HG03025 (cell line): ENCODE results near the gene HOXA7.

Experiments
- ATAC-seq: cut with Tn5 transposase; IDR thresholded peaks from one replicate; pipeline ENCODE4 v1.9.1; 2021; ENCODE audit warnings: mild to moderate bottlenecking, moderate library complexity; ENCODE audit not compliant: unreplicated experiment, low FRiP score

HOXA7 gene

DNA sequence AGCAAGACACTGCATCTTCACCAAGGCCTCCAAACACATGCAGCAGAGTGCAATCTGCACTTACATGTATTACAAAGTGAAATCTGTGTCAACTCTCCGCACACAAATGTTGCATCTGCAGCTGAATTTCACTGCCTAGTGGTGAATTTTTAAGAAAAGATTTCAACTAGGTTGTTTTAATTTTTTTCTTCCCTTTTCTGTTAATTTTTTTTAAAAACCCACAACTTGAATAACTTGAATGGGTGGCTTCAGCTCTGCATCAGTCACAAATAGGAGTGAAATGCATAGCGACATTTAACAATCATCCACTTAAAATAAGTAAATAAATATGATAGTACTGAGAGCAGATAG is 37.5 kb upstream of the HOXA7 start:
- no peak for ATAC-seq

DNA sequence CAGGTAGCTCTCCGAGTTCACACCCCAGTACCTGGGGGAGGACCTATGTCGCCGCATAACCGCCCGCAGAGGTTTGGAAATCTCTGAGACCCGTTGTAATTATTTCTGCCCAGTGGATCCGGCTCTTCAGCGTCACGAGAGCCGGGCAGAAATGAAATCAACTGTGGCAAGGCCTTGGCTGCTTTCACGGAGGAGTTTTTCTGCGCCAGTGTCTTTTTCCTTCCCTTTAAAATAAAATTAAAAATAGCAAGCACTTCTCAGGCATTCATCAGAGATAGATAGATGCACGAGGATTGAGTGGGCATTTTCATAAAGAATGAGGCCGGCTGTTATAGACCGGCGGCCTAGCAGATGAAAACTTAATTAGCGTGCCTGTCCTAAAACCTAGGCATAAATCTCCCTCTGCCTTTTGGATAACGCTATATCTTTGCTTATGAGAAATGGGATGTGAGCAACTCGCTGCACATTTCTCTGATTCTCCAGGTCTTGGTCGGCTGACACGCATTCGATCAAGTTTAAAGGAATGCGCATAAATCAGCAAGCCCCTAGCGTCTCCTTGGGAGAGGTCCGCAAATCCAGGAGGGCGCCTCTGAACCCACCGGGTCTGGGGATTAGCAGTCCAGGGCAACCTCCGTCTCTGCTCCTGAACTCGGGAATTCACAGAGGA is 37.0 kb upstream of the HOXA7 start:
- no peak for ATAC-seq

DNA sequence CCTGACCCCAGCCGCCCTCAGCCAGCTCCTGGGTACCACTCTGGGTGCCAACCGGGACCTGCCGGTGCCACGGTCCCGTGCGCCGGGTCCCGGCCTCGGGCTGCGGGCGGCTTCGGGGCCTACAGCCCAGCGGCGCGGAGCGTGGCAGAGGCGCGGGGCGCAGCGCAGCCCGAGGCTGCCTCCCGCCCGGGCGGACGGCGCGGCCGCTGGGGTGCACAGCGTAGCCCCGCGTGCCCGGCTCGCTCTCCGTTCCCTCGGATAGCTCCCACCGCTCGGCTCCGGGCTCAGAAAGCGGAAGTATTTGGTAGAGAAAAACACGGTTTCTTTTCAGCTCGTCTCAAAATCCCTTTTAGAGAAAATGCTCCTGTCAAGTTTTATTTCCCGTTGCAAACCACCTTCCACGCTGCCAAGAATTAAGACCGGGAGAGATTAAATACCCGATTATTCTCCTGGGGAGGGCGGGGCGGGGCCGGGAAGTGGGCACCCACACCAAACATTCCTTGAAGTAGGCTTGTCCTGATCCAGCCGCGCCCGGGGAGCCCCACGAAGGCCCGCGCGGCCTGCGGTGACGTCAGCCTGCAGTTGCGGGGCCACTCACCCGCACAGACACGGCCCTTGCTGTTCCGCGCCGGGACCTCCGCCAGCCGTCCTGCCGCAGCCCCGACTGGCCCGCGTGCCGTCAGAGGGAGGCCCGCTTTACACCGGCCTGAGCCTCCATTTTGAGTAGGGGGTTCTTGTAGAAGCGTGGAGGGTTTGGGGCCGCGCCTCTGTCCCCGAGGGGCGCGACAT is 36.3 kb upstream of the HOXA7 start:
- no peak for ATAC-seq

GRCh38 chr7:27191833-27192545 is 35.5 kb upstream of the HOXA7 start:
- ATAC-seq: no peak

GRCh38 chr7:27191161-27191731 is 34.8 kb upstream of the HOXA7 start:
- ATAC-seq: no peak

DNA sequence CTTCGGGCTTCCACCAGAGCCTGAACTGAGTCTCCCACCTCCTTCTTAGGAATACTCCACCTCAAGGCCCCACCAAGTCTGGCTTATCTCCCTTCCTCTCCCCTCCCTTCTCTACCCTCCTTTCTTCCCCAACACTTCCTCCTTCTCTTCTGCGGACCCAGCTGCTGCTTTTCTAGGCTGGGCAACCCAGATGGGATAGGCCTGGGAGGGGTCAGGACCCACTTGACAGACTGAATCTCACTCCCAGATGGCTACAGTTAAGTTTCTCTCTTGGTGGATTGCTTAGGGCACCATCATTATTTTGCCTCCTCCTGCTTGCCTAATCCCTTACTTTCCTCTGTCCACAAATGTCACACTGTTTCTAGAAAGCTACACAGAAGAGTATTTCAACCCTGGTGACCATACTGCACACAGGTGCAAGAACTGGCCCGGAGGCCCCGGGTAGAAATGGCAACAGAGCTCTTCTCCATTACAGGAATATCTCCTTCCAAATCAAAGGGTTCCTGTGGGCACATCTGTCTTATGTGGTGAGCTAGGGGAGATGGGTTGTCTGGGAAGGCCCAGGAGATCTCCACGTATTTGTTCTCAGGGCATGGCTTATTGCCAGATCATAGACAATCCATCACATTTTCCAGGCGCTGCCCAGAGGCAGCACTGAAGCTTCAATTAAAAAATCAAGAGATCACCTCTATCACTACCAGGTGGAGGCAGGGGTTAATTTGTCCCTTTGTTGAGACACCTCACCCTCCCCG is 33.7 kb upstream of the HOXA7 start:
- no peak for ATAC-seq

DNA sequence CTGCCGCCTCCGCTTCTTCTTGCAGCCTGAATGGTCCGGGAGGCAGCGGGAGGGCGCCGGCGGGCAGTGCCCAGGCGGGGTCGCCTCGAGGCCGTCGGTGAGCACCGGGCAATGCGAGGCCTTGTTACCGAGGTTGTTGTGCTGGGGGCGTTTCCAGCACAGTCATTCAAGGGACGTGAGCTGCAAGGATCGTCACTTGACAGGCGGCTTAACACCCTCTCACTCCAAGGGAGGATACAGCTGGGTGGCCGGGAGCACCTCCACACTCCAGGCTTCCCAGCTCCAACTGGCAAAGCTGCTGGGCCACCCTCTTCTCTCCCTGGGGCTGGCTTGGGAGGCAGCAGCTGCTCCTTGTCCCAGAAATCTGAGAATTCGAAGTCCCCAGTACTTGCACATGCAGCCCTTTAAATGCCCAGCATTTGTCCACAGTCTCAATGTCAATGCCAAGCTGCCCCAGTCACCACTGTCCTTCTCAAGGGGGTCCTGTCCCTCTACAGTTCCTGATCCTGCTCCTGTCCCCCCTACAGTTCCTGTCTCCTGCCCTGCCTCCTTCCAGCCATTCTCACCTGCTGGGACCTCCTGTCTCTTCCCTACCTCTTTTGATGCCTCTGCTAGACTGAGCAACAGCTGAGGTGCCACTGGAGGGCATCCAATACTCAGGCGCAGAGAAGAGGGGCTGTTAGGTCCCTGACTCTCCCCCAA is 33.0 kb upstream of the HOXA7 start:
- no peak for ATAC-seq

DNA sequence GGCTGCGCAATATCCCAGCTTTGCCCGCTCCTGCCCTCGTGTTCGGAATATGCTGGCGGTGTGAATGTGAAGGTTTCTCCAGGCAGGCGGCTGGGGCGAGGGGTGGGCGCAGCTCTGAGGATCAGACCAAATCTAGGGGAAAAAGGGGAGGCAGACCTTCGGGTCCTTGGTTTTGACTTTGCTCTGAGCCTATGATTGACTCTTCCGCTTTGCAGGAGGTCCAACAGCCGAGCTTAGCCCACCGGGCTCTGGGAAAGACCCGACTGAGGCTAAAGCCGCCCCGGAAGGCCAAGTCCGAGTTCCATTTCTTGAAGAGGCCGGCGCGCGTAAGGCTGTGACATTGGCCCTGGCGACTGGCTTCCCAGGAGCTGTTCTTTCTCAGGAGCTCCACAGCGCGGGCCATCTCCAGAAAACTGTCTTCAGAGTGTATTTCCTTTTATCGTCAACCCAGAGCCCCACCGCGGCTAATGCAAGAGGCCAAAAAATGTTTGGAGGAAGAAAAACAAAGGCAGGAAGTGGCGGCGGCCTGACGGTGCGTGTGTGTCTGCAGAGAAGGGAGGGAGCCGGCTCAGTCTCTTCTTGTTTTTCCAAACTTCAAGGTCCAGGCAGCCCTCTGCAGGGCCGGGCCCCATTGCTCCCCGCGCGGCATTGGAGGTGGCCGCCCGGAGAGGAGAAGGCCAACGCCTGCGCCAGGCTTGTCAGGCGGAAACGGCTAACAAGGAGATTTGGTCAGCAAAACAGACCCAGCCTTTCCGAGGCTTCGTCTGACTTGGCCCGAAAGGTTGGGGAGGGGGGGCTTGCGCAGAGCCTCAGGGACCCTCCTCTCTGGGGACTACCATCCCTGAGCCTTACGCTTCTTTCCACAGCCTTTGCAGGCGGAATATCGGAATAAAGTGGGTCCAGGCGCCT is 32.2 kb upstream of the HOXA7 start:
- ATAC-seq: no peak

GRCh38 chr7:27187475-27188385 is 31.3 kb upstream of the HOXA7 start:
- no peak for ATAC-seq

DNA sequence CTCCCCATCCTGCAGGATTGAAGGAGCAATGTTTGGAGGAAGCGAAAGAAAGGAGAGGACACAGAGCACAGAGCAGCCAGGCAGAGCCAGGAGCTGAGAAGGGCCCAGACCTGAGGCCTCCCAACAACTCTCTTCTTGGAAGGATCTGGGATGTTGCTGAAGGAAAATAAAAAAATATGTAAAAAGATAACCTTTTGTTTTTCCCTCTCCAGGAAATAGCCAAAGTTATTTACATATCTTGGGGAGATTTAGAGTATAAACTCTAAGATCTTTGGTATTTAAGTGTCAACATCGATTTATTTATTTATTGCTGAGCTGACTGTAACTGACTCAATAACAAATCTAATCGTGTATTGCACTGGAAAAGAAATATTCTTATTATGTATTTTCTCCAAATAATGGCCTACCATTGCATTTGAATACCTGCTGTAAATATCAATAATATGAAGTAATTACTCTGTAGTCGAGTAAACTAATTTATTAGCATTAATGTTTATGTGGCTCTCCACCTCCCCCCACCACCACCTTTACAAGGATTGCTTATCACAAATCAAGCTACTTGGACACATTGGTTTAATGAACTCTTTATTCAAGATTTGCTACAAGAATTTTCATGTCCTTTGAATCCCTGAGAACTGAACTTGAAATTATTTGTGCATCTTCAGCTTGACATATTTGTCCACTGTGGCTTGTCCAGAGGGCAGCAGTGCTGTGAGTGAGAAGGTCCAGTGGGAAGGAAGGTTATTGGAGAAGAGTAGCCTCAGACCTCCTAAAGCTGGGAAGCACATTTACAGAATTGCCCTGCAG is 30.4 kb upstream of the HOXA7 start:
- ATAC-seq: no peak

GRCh38 chr7:27185854-27186667 is 29.6 kb upstream of the HOXA7 start:
- no peak for ATAC-seq

- ATAC-seq: no peak
Measured at GRCh38 chr7:27185013-27185853, 28.8 kb upstream of the HOXA7 start, which contains the start of gene HOXA11. HOXA11 (minus strand) TSS chr7:27185232; CDS start chr7:27185144, 88 bp downstream.

DNA sequence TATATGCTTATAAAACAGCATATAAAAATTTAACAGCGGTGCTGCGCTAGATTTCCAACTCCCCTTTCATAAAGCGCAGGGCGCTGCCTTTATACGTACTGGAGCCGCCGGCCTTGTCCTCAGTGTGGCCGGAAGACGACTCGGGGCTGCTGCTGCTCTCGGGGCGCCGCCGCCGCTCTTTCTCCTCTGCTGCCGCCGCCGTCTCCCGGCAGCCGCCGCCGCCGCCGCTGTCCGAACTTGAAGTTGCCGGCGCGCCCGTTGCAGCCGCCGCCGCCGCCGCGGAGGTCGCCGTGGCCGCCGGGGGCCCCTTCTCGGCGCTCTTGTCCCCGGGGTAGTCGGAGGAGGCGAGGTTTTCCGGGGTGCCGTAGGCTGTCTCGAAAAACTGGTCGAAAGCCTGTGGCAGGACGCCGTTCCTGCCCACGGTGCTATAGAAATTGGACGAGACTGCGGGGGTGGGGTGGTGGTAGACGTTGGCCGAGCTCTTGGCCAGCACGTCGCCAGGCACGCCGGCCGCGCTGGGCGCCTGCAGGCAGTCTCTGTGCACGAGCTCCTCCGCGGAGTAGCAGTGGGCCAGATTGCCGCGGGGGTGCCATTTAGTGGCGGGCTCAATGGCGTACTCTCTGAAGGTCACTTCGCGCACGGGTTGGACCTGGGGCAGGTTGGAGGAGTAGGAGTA is 28.0 kb upstream of the HOXA7 start:
- ATAC-seq: no peak

GRCh38 chr7:27183682-27184336 is 27.3 kb upstream of the HOXA7 start:
- no peak for ATAC-seq
